Lower leg skin (tissue), 4 donors: ENCODE data around the gene ACP3. TPM values are rescaled to one million over a fixed set of nuclear protein-coding genes. Genes with fewer than 3 reads are reported as not detected.

Experiments used
- DNase-seq, 2 donors: peaks; one replicate each; pipeline ENCODE4 v3.0.0-alpha.2; 2019; ENCODE audit warnings: low spot score in 2 of 2
- H3K4me3 ChIP-seq: fragments of 200-600 bp; sonication (generic); 2 replicates; pipeline ENCODE4 v1.5.1; 2017; ENCODE audit warnings: mild to moderate bottlenecking, low read depth; ENCODE audit not compliant: poor library complexity, severe bottlenecking
- CTCF ChIP-seq, 3 donors: fragments of 450-650 bp; IDR thresholded peaks; one replicate each; pipeline ENCODE4 v1.5.1; 2016; ENCODE audit warnings: antibody characterized with exemption in 3 of 3, mild to moderate bottlenecking in 3 of 3, moderate library complexity in 2 of 3
- POLR2A ChIP-seq, 2 donors: fragments of 450-650 bp; IDR thresholded peaks; one replicate each; pipeline ENCODE4 v1.6.1; 2016 to 2017; ENCODE audit warnings: antibody characterized with exemption in 2 of 2, mild to moderate bottlenecking in 1 of 2, moderate library complexity in 1 of 2
- WGBS, 2 donors: methylation state at CpG; one replicate each; pipeline ENCODE4 v1.1.5; 2018; 5-methylcytosine and 5-hydroxymethylcytosine counted together
- intact Hi-C: fragments of 100-400 bp; cut with DNase I; formaldehyde crosslinking; loops from one replicate; pipeline ENCODE4 v1.15.0; 2023; ENCODE audit warnings: low total_unique reads
- total RNA-seq, 4 donors: library from RNA; depleted of rRNA; stranded (reverse); fragments of >200 nt; gene quantifications; one replicate each; pipeline ENCODE4 v1.1.0, GENCODE V29; 2016

The ACP3 gene
- total RNA-seq, 4 donors from 2014 or later, result 50.0 to 111 (median 73.9) TPM

GRCh38 chr3:132378048-132378762 is 61.0 kb downstream of the ACP3 start:
- DNase-seq, result no peak
- no peak for TF ChIP-seq POLR2A (IDR thresholded peaks at IDR 0.05)
- no peak for TF ChIP-seq CTCF (IDR thresholded peaks at IDR 0.05)
- WGBS, 2 donors, result 80 to 81% methylated on average over 2 of the region's 2 CpGs
- H3K4me3 ChIP-seq, result no peak overlapping the region
- intact Hi-C loops, result no loop called here

GRCh38 chr3:132378846-132379245 is 61.6 kb downstream of the ACP3 start:
- DNase-seq, result no peak
- intact Hi-C loops, result no loop called here
- no peak overlapping the region for H3K4me3 ChIP-seq
- no peak for TF ChIP-seq POLR2A (IDR thresholded peaks at IDR 0.05)
- no peak for TF ChIP-seq CTCF (IDR thresholded peaks at IDR 0.05)
- whole genome bisulfite sequencing, 2 donors, result 74 to 79% methylated on average over 2 of the region's 2 CpGs

- TF ChIP-seq POLR2A (IDR thresholded peaks at IDR 0.05), result no peak
- no peak for TF ChIP-seq CTCF (IDR thresholded peaks at IDR 0.05)
- H3K4me3 ChIP-seq, result no peak overlapping the region
- 41 to 66% methylated on average over 1 of the region's 1 CpG for WGBS, 2 donors
- no peak for DNase-seq
- intact Hi-C loops, result no loop called here
Measured at GRCh38 chr3:132380920-132381319, 63.7 kb downstream of the ACP3 start.

- 79 to 93% methylated on average over 14 of the region's 14 CpGs for WGBS, 2 donors
- no peak overlapping the region for H3K4me3 ChIP-seq
- no peak for DNase-seq
- intact Hi-C loops, result no loop called here
- no peak for TF ChIP-seq POLR2A (IDR thresholded peaks at IDR 0.05)
- TF ChIP-seq CTCF (IDR thresholded peaks at IDR 0.05), result no peak
Measured at GRCh38 chr3:132381348-132381944, 64.2 kb downstream of the ACP3 start.

- no peak overlapping the region for H3K4me3 ChIP-seq
- WGBS, 2 donors, result 31 to 33% methylated on average over 4 of the region's 4 CpGs
- DNase-seq, result no peak
- TF ChIP-seq POLR2A (IDR thresholded peaks at IDR 0.05) (no peak), CTCF (IDR thresholded peaks at IDR 0.05) (no peak)
- intact Hi-C loops, result no loop called here
Measured at GRCh38 chr3:132382267-132382666, 65.1 kb downstream of the ACP3 start.
